ENCODE data around the gene FGR. TPM values are rescaled to one million over a fixed set of nuclear protein-coding genes. Genes with fewer than 3 reads are reported as not detected.

FGR gene
- total RNA-seq, 2 donors from 2014 or later, result 17.0 to 21.5 TPM

GRCh38 chr1:27590917-27591508 lies 44.0 kb downstream of the FGR start:
- no peaks in the 10 kb centered on the region for H3K27me3 ChIP-seq (replicated peaks; ENCODE audit: insufficient read depth)
- peaks cover 44 to 92% of the 10 kb centered on the region in 2 donors for H3K4me1 ChIP-seq (ENCODE audit: control insufficient read depth in 1 of 2, low read depth in 2 of 2)
- TF ChIP-seq CTCF (IDR thresholded peaks at IDR 0.05), result no peak
- ATAC-seq (ENCODE audit: insufficient number of reproducible peaks, low FRiP score, low read depth) (no peak), DNase-seq (ENCODE audit: low spot score) (no peak)
- H3K27ac ChIP-seq, result peak overlapping the region; percentile 69 to 74
- H3K9me3 ChIP-seq, result no peaks in the 10 kb centered on the region
- H3K4me3 ChIP-seq, result no peak overlapping the region
- no peaks in the 10 kb centered on the region for H3K36me3 ChIP-seq

- no peaks in the 10 kb centered on the region for H3K36me3 ChIP-seq
- H3K4me1 ChIP-seq (ENCODE audit: control insufficient read depth in 1 of 2, low read depth in 2 of 2), result peaks cover 36 to 84% of the 10 kb centered on the region in 2 donors
- H3K27me3 ChIP-seq (replicated peaks; ENCODE audit: insufficient read depth), result no peaks in the 10 kb centered on the region
- no peaks in the 10 kb centered on the region for H3K9me3 ChIP-seq
- TF ChIP-seq CTCF (IDR thresholded peaks at IDR 0.05), result no peak
- peak overlapping the region; percentile 69 to 74 for H3K27ac ChIP-seq
- no peak overlapping the region for H3K4me3 ChIP-seq
- no peak for DNase-seq (ENCODE audit: low spot score)
- ATAC-seq (ENCODE audit: insufficient number of reproducible peaks, low FRiP score, low read depth), result peak; percentile 21
Measured at GRCh38 chr1:27589841-27590426, 45.1 kb downstream of the FGR start.

- H3K27ac ChIP-seq, result peak overlapping the region; percentile 69 to 74
- TF ChIP-seq CTCF (IDR thresholded peaks at IDR 0.05), result no peak
- no peaks in the 10 kb centered on the region for H3K27me3 ChIP-seq (replicated peaks; ENCODE audit: insufficient read depth)
- DNase-seq (ENCODE audit: low spot score), result no peak
- no peak for ATAC-seq (ENCODE audit: insufficient number of reproducible peaks, low FRiP score, low read depth)
- no peaks in the 10 kb centered on the region for H3K36me3 ChIP-seq
- no peak overlapping the region for H3K4me3 ChIP-seq
- H3K4me1 ChIP-seq (ENCODE audit: control insufficient read depth in 1 of 2, low read depth in 2 of 2), result peaks cover 36 to 79% of the 10 kb centered on the region in 2 donors
- H3K9me3 ChIP-seq, result no peaks in the 10 kb centered on the region
Measured at GRCh38 chr1:27589441-27589840, 45.5 kb downstream of the FGR start.

GRCh38 chr1:27588256-27589232 lies 46.4 kb downstream of the FGR start:
- Histone ChIP-seq H3K9me3 (no peaks in the 10 kb centered on the region), H3K4me3 (no peak overlapping the region), H3K36me3 (no peaks in the 10 kb centered on the region), H3K27ac (peak overlapping the region; percentile 69 to 74), H3K27me3 (replicated peaks; ENCODE audit: insufficient read depth) (no peaks in the 10 kb centered on the region), H3K4me1 (ENCODE audit: control insufficient read depth in 1 of 2, low read depth in 2 of 2) (peaks cover 28 to 70% of the 10 kb centered on the region in 2 donors)
- no peak for DNase-seq (ENCODE audit: low spot score)
- no peak for ATAC-seq (ENCODE audit: insufficient number of reproducible peaks, low FRiP score, low read depth)
- no peak for TF ChIP-seq CTCF (IDR thresholded peaks at IDR 0.05)

DNA sequence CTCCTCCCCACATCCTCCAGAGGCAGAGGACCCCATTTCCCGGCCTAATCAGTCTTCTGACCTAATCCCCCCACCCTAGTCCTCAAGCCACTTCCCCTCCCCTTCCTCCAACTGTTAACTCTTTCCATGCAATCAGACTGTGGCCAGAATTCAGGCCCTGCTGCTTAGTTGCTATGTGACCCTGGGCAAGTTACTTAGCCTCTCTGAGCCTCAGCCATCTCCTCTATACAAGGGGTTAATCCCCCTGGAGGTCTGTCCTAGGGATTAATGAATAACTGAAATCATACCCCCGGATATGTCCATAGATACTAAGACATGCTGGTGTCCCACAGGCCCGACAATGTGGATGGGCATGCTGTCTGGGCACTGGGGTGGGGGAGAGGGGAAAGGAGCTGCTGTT lies 49.3 kb downstream of the FGR start:
- TF ChIP-seq CTCF (IDR thresholded peaks at IDR 0.05), result no peak
- Histone ChIP-seq H3K36me3 (no peaks in the 10 kb centered on the region), H3K9me3 (no peaks in the 10 kb centered on the region), H3K27ac (no peak overlapping the region), H3K4me1 (ENCODE audit: control insufficient read depth in 1 of 2, low read depth in 2 of 2) (peaks cover 23 to 63% of the 10 kb centered on the region in 2 donors), H3K4me3 (no peak overlapping the region), H3K27me3 (replicated peaks; ENCODE audit: insufficient read depth) (no peaks in the 10 kb centered on the region)
- ATAC-seq (ENCODE audit: insufficient number of reproducible peaks, low FRiP score, low read depth) (no peak), DNase-seq (ENCODE audit: low spot score) (no peak)
